HepG2 (cell line): ENCODE measurements around the gene USP10. TPM values are rescaled to one million over a fixed set of nuclear protein-coding genes. Genes with fewer than 3 reads are reported as not detected.

Experiments used
- ARHGAP35 ChIP-seq: sonication (generic); formaldehyde crosslinking; IDR thresholded peaks from 2 replicates; pipeline ENCODE4 v1.9.0; 2022; ENCODE audit warnings: mild to moderate bottlenecking, inconsistent platforms, moderate library complexity, missing genetic modification reagents, borderline replicate concordance
- DMAP1 ChIP-seq: IDR thresholded peaks from 2 replicates; pipeline ENCODE4 v1.6.1; 2016
- GATA4 ChIP-seq: sonication (generic); IDR thresholded peaks from 2 replicates; pipeline ENCODE4 v1.6.1; 2016; ENCODE audit warnings: antibody characterized with exemption, low read depth, borderline replicate concordance
- HDAC6 ChIP-seq: fragments of 200-600 bp; sonication (generic); IDR thresholded peaks from 2 replicates; pipeline ENCODE4 v1.7.0; 2017; ENCODE audit warnings: mild to moderate bottlenecking, antibody characterized with exemption, low read length, low read depth
- KDM4B ChIP-seq: sonication (generic); formaldehyde crosslinking; IDR thresholded peaks from 2 replicates; pipeline ENCODE4 v1.4.0; 2020; ENCODE audit warnings: missing genetic modification reagents
- KLF6 ChIP-seq: IDR thresholded peaks from 2 replicates; pipeline ENCODE4 v1.8.0; 2016; ENCODE audit warnings: missing biosample characterization, missing genetic modification reagents
- MBNL3 ChIP-seq: fragments of 250-450 bp; sonication (Bioruptor Pico); conservative IDR thresholded peaks from 2 replicates; pipeline ENCODE4 v1.8.0; 2022; ENCODE audit warnings: mild to moderate bottlenecking, inconsistent platforms
- NFE2L1 ChIP-seq: sonication (generic); formaldehyde crosslinking; IDR thresholded peaks from 2 replicates; pipeline ENCODE4 v1.4.0; 2020; ENCODE audit warnings: missing genetic modification reagents, mild to moderate bottlenecking, borderline replicate concordance
- SRY ChIP-seq: sonication (generic); formaldehyde crosslinking; IDR thresholded peaks from 2 replicates; pipeline ENCODE4 v1.8.0; 2022; ENCODE audit warnings: mild to moderate bottlenecking, missing genetic modification reagents
- TBX2 ChIP-seq: sonication (generic); formaldehyde crosslinking; IDR thresholded peaks from 2 replicates; pipeline ENCODE4 v1.5.0; 2020; ENCODE audit warnings: missing genetic modification reagents, mild to moderate bottlenecking, borderline replicate concordance
- ZFAT ChIP-seq: sonication (generic); formaldehyde crosslinking; conservative IDR thresholded peaks from 2 replicates; pipeline ENCODE4 v1.8.1; 2023; ENCODE audit warnings: missing genetic modification reagents, inconsistent platforms
- ZFP1 ChIP-seq: IDR thresholded peaks from 2 replicates; pipeline ENCODE4 v1.6.1; 2016
- ZFP62 ChIP-seq: sonication (generic); formaldehyde crosslinking; IDR thresholded peaks from 2 replicates; pipeline ENCODE4 v1.4.0; 2020; ENCODE audit warnings: missing genetic modification reagents
- ZNF274 ChIP-seq: sonication (generic); formaldehyde crosslinking; IDR thresholded peaks from 2 replicates; pipeline ENCODE4 v1.5.1; 2020; ENCODE audit warnings: mild to moderate bottlenecking, missing genetic modification reagents
- ZNF33B ChIP-seq: sonication (generic); formaldehyde crosslinking; IDR thresholded peaks from 2 replicates; pipeline ENCODE4 v1.5.1; 2020; ENCODE audit warnings: mild to moderate bottlenecking, missing genetic modification reagents
- ZNF430 ChIP-seq: sonication (generic); formaldehyde crosslinking; IDR thresholded peaks from 2 replicates; pipeline ENCODE4 v1.9.0; 2021; ENCODE audit warnings: mild to moderate bottlenecking, missing genetic modification reagents
- ZNF496 ChIP-seq: sonication (generic); formaldehyde crosslinking; IDR thresholded peaks from 2 replicates; pipeline ENCODE4 v1.8.1; 2023; ENCODE audit warnings: mild to moderate bottlenecking, moderate library complexity, missing genetic modification reagents; ENCODE audit not compliant: insufficient replicate concordance
- ZNF766 ChIP-seq: sonication (generic); formaldehyde crosslinking; IDR thresholded peaks from 2 replicates; pipeline ENCODE4 v1.5.0; 2020; ENCODE audit warnings: missing genetic modification reagents, borderline replicate concordance
- ZSCAN20 ChIP-seq: sonication (generic); formaldehyde crosslinking; IDR thresholded peaks from 2 replicates; pipeline ENCODE4 v1.4.0; 2020; ENCODE audit warnings: missing genetic modification reagents, mild to moderate bottlenecking, borderline replicate concordance
- polyA plus RNA-seq, 8 experiments: library from polyadenylated mRNA; depleted of rRNA in 3 of 8; stranded (reverse) in 7 of 8; unstranded in 1 of 8; fragments of >200 nt; fragmentation: Illumina TruSeq in 4 of 8; extraction: Trizol in 4 of 8; gene quantifications; 2 replicates each; pipeline versions ENCODE4 v1.2.1 to v1.2.3, GENCODE V29; 2011 to 2016; ENCODE audit warnings: low read depth in 4 of 8, missing spikeins in 1 of 8, mixed read lengths in 1 of 8; ENCODE audit not compliant: insufficient read depth in 1 of 8
- total RNA-seq, 5 experiments: library from RNA; depleted of rRNA; stranded (reverse); fragments of >200 nt; fragmentation: Illumina TruSeq; extraction: Trizol; gene quantifications; 2 replicates each; pipeline ENCODE4 v1.2.3, GENCODE V29; 2016; ENCODE audit warnings: low read depth in 1 of 5
- TF ChIP-seq, protein P1 (sequence below): sonication (generic); IDR thresholded peaks from 2 replicates; pipeline ENCODE4 v1.6.1; 2016; ENCODE audit warnings: low read depth, borderline replicate concordance
- TF ChIP-seq, protein P2 (sequence below): sonication (generic); formaldehyde crosslinking; IDR thresholded peaks from 2 replicates; pipeline ENCODE4 v1.5.1; 2020; ENCODE audit warnings: mild to moderate bottlenecking, missing genetic modification reagents, moderate library complexity
- TF ChIP-seq, protein P3 (sequence below): sonication (generic); formaldehyde crosslinking; IDR thresholded peaks from 2 replicates; pipeline ENCODE4 v1.4.0; 2020; ENCODE audit warnings: missing genetic modification reagents
- TF ChIP-seq, protein P4 (sequence below): sonication (generic); formaldehyde crosslinking; IDR thresholded peaks from 2 replicates; pipeline ENCODE4 v1.4.0; 2020; ENCODE audit warnings: missing genetic modification reagents

USP10 gene
- total and polyA plus RNA-seq, 2 of the 13 experiments (the other 11 are each of a cell fraction or from before 2014, with no cell fraction given): 79.1 to 122 TPM

DNA sequence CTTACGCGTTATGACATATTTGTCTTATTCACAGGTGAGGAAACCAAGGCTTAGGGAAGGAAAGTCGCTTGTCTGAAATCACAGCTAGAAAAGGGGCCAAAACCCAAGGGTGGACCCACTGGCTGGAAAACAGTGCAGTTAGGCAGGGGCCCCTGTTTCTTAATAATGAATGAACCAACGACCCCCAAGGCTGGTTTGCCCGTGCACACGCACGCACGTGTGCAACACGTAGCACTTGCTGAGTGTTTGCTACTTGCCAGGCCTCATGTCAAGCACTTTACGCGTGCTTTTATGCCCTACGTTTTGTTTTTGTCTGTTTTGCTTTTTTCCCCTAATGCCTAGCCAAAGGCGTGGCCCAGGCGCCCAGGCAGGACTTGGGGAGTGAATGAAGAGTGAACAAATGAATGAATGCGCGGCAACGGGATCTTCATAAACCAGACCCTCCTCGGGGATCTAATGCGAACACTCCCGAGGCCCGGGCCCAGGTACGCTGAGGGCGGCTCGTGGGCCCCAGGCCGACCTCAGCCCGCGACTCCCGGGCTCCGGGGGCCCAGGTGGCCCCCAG lies 571 bp upstream of the USP10 start (continued):
- TF ChIP-seq, protein P1, sequence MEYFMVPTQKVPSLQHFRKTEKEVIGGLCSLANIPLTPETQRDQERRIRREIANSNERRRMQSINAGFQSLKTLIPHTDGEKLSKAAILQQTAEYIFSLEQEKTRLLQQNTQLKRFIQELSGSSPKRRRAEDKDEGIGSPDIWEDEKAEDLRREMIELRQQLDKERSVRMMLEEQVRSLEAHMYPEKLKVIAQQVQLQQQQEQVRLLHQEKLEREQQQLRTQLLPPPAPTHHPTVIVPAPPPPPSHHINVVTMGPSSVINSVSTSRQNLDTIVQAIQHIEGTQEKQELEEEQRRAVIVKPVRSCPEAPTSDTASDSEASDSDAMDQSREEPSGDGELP: no peak
- peak; percentile 96; the same call in 1 of the 2 replicates for TF ChIP-seq ZSCAN20
- TF ChIP-seq ZFP1 (CRISPR knock-in tag): peak; percentile 57; the same call in 1 of the 2 replicates
- peak; percentile 63; the same call in 1 of the 2 replicates for TF ChIP-seq ZNF430 (CRISPR knock-in tag)
- TF ChIP-seq KLF6 (CRISPR knock-in tag): 0 out of 2 replicates have a peak, but pooled peaks have one; percentile 73
- TF ChIP-seq ZFAT: peak; percentile 81; the same call in 1 of the 2 replicates
- TF ChIP-seq, protein P2, sequence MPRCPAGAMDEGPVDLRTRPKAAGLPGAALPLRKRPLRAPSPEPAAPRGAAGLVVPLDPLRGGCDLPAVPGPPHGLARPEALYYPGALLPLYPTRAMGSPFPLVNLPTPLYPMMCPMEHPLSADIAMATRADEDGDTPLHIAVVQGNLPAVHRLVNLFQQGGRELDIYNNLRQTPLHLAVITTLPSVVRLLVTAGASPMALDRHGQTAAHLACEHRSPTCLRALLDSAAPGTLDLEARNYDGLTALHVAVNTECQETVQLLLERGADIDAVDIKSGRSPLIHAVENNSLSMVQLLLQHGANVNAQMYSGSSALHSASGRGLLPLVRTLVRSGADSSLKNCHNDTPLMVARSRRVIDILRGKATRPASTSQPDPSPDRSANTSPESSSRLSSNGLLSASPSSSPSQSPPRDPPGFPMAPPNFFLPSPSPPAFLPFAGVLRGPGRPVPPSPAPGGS (CRISPR knock-in tag): peak; percentile 82; the same call in 1 of the 2 replicates
- TF ChIP-seq, protein P3, sequence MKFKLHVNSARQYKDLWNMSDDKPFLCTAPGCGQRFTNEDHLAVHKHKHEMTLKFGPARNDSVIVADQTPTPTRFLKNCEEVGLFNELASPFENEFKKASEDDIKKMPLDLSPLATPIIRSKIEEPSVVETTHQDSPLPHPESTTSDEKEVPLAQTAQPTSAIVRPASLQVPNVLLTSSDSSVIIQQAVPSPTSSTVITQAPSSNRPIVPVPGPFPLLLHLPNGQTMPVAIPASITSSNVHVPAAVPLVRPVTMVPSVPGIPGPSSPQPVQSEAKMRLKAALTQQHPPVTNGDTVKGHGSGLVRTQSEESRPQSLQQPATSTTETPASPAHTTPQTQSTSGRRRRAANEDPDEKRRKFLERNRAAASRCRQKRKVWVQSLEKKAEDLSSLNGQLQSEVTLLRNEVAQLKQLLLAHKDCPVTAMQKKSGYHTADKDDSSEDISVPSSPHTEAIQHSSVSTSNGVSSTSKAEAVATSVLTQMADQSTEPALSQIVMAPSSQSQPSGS (CRISPR knock-in tag): 0 out of 2 replicates have a peak, but pooled peaks have one; percentile 12
- TF ChIP-seq ZFP62: no peak
- peak; percentile 83; the same call in 1 of the 2 replicates for TF ChIP-seq ZNF274 (CRISPR knock-in tag)
- peak; percentile 81 for TF ChIP-seq ZNF766 (CRISPR knock-in tag)
- TF ChIP-seq NFE2L1 (CRISPR knock-in tag): peak; percentile 68; the same call in 1 of the 2 replicates
- peak; percentile 93; the same call in 1 of the 2 replicates for TF ChIP-seq ZNF33B (CRISPR knock-in tag)
- peak; percentile 81; the same call in 1 of the 2 replicates for TF ChIP-seq TBX2 (CRISPR knock-in tag)
- TF ChIP-seq, protein P4, sequence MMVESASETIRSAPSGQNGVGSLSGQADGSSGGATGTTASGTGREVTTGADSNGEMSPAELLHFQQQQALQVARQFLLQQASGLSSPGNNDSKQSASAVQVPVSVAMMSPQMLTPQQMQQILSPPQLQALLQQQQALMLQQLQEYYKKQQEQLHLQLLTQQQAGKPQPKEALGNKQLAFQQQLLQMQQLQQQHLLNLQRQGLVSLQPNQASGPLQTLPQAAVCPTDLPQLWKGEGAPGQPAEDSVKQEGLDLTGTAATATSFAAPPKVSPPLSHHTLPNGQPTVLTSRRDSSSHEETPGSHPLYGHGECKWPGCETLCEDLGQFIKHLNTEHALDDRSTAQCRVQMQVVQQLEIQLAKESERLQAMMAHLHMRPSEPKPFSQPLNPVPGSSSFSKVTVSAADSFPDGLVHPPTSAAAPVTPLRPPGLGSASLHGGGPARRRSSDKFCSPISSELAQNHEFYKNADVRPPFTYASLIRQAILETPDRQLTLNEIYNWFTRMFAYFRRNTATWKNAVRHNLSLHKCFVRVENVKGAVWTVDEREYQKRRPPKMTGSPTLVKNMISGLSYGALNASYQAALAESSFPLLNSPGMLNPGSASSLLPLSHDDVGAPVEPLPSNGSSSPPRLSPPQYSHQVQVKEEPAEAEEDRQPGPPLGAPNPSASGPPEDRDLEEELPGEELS (CRISPR knock-in tag): peak; percentile 37; the same call in 1 of the 2 replicates
- TF ChIP-seq ZNF496: no peak
- no peak for TF ChIP-seq HDAC6
- peak; percentile 72; the same call in 1 of the 2 replicates for TF ChIP-seq DMAP1 (CRISPR knock-in tag)
- peak; percentile 87; the same call in 1 of the 2 replicates for TF ChIP-seq SRY
- peak; percentile 94 for TF ChIP-seq ARHGAP35 (CRISPR knock-in tag)
- no peak for TF ChIP-seq GATA4
- no peak for TF ChIP-seq KDM4B
- TF ChIP-seq MBNL3 (CRISPR knock-in tag): no peak
